Measurements from ENCODE around the gene CELF1. TPM values are rescaled to one million over a fixed set of nuclear protein-coding genes. Genes with fewer than 3 reads are reported as not detected.
"Not testable (repeated sequence)": the region's sequence is repeated elsewhere in the genome, so short reads cannot be mapped to it uniquely, and the experiment has no call there.

CELF1 gene
- total RNA-seq, 1 donor, result 128 TPM

DNA sequence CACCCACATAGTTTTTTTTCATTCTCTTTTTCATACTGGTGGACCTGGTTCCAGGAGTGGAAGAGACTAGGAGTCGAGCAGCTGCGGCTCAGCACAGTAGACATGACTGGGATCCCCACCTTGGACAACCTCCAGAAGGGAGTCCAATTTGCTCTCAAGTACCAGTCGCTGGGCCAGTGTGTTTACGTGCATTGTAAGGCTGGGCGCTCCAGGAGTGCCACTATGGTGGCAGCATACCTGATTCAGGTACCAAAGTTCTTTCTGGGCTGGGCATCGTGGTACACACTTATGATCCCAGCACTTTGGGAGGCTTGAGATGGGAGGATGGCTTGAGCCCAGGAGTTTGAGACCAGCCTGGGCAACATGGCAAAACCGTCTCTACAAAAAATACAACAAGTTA is 16.7 kb upstream of the CELF1 start:
- no peak overlapping the region for H3K4me3 ChIP-seq (ENCODE audit: low read depth, low read length)
- DNase-seq (ENCODE audit: low read depth), result no peak
- TF ChIP-seq CTCF (IDR thresholded peaks at IDR 0.05; ENCODE audit: insufficient read depth, low read depth, low read length), result no peak

- DNase-seq (ENCODE audit: low read depth), result no peak
- no peak for TF ChIP-seq CTCF (IDR thresholded peaks at IDR 0.05; ENCODE audit: insufficient read depth, low read depth, low read length)
- peak overlapping the region; percentile 87 for H3K4me3 ChIP-seq (ENCODE audit: low read depth, low read length)
Measured at GRCh38 chr11:47566149-47566698, 13.3 kb upstream of the CELF1 start.

GRCh38 chr11:47565340-47566148 is 12.6 kb upstream of the CELF1 start, which contains the start of gene PTPMT1:
Gene PTPMT1, plus strand, starts transcription at chr11:47565599. Its CDS starts 24 bp downstream, at chr11:47565623.
- no peak for TF ChIP-seq CTCF (IDR thresholded peaks at IDR 0.05; ENCODE audit: insufficient read depth, low read depth, low read length)
- H3K4me3 ChIP-seq (ENCODE audit: low read depth, low read length), result peak within 1 kb of the TSS; percentile 87
- DNase-seq (ENCODE audit: low read depth), result peak; percentile 72

DNA sequence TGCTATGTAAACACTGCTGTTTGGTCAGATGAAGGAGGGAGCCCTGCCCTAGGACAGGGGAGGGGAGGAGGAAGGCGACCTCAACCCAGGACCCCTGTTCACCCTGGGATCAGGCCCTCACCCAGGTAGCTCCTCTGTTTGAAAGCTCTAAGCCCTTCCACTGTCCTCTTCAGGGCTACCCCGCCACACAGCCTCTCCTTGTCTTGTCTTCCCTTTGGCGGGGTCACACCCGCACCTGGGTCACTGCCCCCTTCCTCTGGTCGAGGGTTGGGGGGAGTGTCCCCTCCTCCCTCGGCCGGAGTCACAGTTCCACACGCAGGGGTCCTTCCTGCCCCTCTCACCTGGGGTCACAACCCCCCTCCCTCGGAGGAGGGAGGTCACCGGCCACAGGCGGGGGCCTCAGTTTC is 12.0 kb upstream of the CELF1 start:
- no peak for TF ChIP-seq CTCF (IDR thresholded peaks at IDR 0.05; ENCODE audit: insufficient read depth, low read depth, low read length)

DNA sequence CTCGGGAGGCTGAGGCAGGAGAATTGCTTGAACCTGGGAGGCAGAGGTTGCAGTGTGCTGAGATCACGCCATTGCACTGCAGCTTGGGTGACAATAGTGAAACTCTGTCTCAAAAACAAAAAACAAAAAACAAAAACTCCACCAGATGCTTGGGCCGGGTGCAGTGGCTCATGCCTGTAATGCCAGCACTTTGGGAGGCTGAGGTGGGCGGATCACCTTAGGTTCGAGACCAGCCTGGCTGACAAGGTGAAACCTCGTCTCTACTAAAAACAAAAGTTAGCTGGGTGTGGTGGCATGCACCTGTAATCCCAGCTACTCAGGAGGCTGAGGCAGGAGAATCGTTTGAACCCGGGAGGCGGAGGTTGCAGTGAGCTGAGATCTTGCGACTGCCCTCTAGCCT is 11.4 kb upstream of the CELF1 start:
- not testable (repeated sequence) for H3K4me3 ChIP-seq (ENCODE audit: low read depth, low read length); DNase-seq (ENCODE audit: low read depth)

More for the DNA sequence above, 12.0 kb upstream of the CELF1 start:
- peak overlapping the region; percentile 87 for H3K4me3 ChIP-seq (ENCODE audit: low read depth, low read length)
- no peak for DNase-seq (ENCODE audit: low read depth)

- H3K4me3 ChIP-seq (ENCODE audit: low read depth, low read length), result not testable (repeated sequence)
Measured at GRCh38 chr11:47562393-47562792, 9.5 kb upstream of the CELF1 start.

GRCh38 chr11:47560426-47560825 is 7.5 kb upstream of the CELF1 start:
- no peak for TF ChIP-seq CTCF (IDR thresholded peaks at IDR 0.05; ENCODE audit: insufficient read depth, low read depth, low read length)
- peak; percentile 23 for DNase-seq (ENCODE audit: low read depth)
- H3K4me3 ChIP-seq (ENCODE audit: low read depth, low read length), result no peak overlapping the region

More at GRCh38 chr11:47562393-47562792, 9.5 kb upstream of the CELF1 start:
- DNase-seq (ENCODE audit: low read depth), result not testable (repeated sequence)

DNA sequence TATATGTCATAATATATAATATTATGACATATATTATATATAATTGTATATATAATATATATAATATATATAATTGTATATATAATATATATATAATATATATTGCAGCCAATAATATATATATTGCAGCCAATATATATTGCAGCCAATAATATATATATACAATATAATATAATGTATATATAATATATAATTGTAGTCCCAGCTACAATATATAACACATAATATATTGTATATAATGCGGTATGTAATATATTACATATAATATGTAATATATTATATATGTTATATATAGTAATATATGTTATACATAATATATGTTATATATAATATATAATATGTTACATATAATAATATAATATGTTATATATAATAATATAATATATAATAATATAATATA is 5.8 kb upstream of the CELF1 start:
- no peak overlapping the region for H3K4me3 ChIP-seq (ENCODE audit: low read depth, low read length)
- TF ChIP-seq CTCF (IDR thresholded peaks at IDR 0.05; ENCODE audit: insufficient read depth, low read depth, low read length), result no peak
- no peak for DNase-seq (ENCODE audit: low read depth)

- not testable (repeated sequence) for H3K4me3 ChIP-seq (ENCODE audit: low read depth, low read length); DNase-seq (ENCODE audit: low read depth)
Measured at GRCh38 chr11:47557004-47557403, 4.1 kb upstream of the CELF1 start.
